Stomach smooth muscle (tissue), 2 donors: Measurements from ENCODE around the gene KMT2B.

Source experiments
- H3K27ac ChIP-seq: one replicate; pipeline ENCODE4 v1.7.0; 2013; ENCODE audit warnings: mild to moderate bottlenecking, low read length, inconsistent platforms
- H3K27me3 ChIP-seq, 2 donors: one replicate each; pipeline ENCODE4 v1.7.0; 2013; ENCODE audit warnings: low read length in 2 of 2; ENCODE audit not compliant: insufficient read depth in 2 of 2, control insufficient read depth in 1 of 2
- H3K36me3 ChIP-seq, 2 donors: one replicate each; pipeline ENCODE4 v1.7.0; 2013; ENCODE audit warnings: low read length in 2 of 2; ENCODE audit not compliant: control insufficient read depth in 2 of 2, insufficient read depth in 2 of 2
- H3K4me1 ChIP-seq: one replicate; pipeline ENCODE4 v1.7.0; 2013; ENCODE audit warnings: low read length; ENCODE audit not compliant: control insufficient read depth, insufficient read depth
- H3K4me3 ChIP-seq, 2 donors: one replicate each; pipeline ENCODE4 v1.7.0; 2013; ENCODE audit warnings: low read length in 2 of 2
- H3K9ac ChIP-seq, 2 donors: one replicate each; pipeline ENCODE4 v1.7.0; 2013; ENCODE audit warnings: low read length in 2 of 2, mild to moderate bottlenecking in 1 of 2
- H3K9me3 ChIP-seq, 2 donors: one replicate each; pipeline ENCODE4 v1.7.0; 2013; ENCODE audit warnings: low read length in 2 of 2; ENCODE audit not compliant: control insufficient read depth in 2 of 2
- donor health status: healthy.
- donor health status: Pancreatic carcinoma.

KMT2B gene

GRCh38 chr19:35776102-35776788, 58.4 kb downstream of the KMT2B start:
- no peaks in the 10 kb centered on the region for H3K9me3 ChIP-seq
- H3K4me1 ChIP-seq = peaks cover 21% of the 10 kb centered on the region
- peaks cover 6% of the 10 kb centered on the region in 2 donors for H3K36me3 ChIP-seq
- H3K27ac ChIP-seq = no peak overlapping the region
- no peaks in the 10 kb centered on the region for H3K27me3 ChIP-seq
- H3K9ac ChIP-seq = peak overlapping the region; percentile 55 to 57
- peak overlapping the region; percentile 55 to 80 for H3K4me3 ChIP-seq

DNA sequence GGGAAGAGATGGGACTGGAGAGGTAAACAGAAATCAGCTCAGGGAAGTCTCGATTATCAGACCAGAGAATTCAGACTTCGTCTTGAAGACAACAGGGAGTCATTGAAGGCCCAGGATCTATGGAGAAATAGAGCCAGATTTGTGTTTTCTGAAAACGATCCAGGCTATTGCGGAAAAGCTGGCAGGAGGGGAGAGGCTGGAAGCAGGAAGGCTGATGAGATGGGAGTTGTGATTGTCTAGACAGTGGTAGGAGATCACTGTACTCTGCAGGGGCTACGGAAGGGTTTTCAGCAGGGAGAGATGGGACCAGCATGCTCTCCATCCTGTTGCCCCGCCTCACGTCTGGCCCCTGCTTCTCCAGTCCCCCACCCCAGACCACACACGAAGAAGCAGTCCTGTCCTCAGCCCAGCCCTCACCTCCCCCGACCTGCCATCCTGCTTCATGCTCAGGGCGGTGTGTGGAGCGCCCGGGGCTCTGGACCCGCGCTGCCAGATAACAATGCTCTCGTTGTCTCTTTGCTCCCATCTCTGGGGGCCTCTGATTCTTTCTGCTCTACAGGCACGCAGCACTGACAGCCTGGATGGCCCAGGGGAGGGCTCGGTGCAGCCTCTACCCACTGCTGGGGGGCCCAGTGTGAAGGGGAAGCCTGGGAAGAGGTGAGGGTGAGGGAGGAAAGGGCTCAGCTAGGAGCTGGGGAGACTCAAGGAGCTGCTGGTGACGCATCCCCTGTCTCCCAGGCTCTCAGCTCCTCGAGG, 59.5 kb downstream of the KMT2B start:
- no peak overlapping the region for H3K9ac ChIP-seq
- H3K4me3 ChIP-seq = no peak overlapping the region
- H3K9me3 ChIP-seq = no peaks in the 10 kb centered on the region
- no peaks in the 10 kb centered on the region for H3K27me3 ChIP-seq
- H3K36me3 ChIP-seq = peaks cover 6 to 13% of the 10 kb centered on the region in 2 donors
- H3K27ac ChIP-seq = no peak overlapping the region
- H3K4me1 ChIP-seq = peaks cover 21% of the 10 kb centered on the region

- no peak overlapping the region for H3K9ac ChIP-seq
- no peak overlapping the region for H3K4me3 ChIP-seq
These were observed 60.2 kb downstream of the KMT2B start for GRCh38 chr19:35777961-35778360.

GRCh38 chr19:35779033-35779432, 61.2 kb downstream of the KMT2B start:
- H3K9me3 ChIP-seq = no peaks in the 10 kb centered on the region
- no peak overlapping the region for H3K4me3 ChIP-seq
- H3K27ac ChIP-seq = no peak overlapping the region
- no peaks in the 10 kb centered on the region for H3K27me3 ChIP-seq
- H3K9ac ChIP-seq = no peak overlapping the region
- H3K4me1 ChIP-seq = peaks cover 21% of the 10 kb centered on the region
- H3K36me3 ChIP-seq = peaks cover 6 to 21% of the 10 kb centered on the region in 2 donors

More at GRCh38 chr19:35777961-35778360, 60.2 kb downstream of the KMT2B start:
- H3K36me3 ChIP-seq = peaks cover 6 to 19% of the 10 kb centered on the region in 2 donors
- H3K9me3 ChIP-seq = no peaks in the 10 kb centered on the region
- no peak overlapping the region for H3K27ac ChIP-seq
- no peaks in the 10 kb centered on the region for H3K27me3 ChIP-seq
- H3K4me1 ChIP-seq = peaks cover 21% of the 10 kb centered on the region

DNA sequence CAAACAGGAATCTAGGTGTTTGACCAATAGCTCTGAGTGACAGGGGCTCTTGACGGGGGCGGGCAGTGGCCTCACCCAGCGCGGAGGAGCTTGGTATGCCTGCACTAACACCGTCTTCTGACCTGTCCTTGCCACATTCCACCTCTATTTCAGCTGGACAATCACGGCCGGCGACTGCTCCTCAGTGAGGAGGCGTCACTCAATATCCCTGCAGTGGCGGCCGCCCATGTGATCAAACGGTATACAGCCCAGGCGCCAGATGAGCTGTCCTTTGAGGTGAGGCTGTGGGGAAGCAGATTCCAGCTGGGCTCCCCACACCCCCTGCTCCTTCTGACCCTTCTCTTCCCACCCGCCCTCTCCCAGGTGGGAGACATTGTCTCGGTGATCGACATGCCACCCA, 62.3 kb downstream of the KMT2B start:
- Histone ChIP-seq H3K36me3 (peaks cover 6 to 21% of the 10 kb centered on the region in 2 donors), H3K27ac (no peak overlapping the region), H3K27me3 (no peaks in the 10 kb centered on the region), H3K4me3 (no peak overlapping the region), H3K9ac (no peak overlapping the region), H3K9me3 (no peaks in the 10 kb centered on the region), H3K4me1 (peaks cover 13% of the 10 kb centered on the region)

GRCh38 chr19:35780717-35781116, 62.9 kb downstream of the KMT2B start:
- no peaks in the 10 kb centered on the region for H3K27me3 ChIP-seq
- H3K27ac ChIP-seq = no peak overlapping the region
- H3K36me3 ChIP-seq = peaks cover 6 to 21% of the 10 kb centered on the region in 2 donors
- H3K9me3 ChIP-seq = no peaks in the 10 kb centered on the region
- peaks cover 12% of the 10 kb centered on the region for H3K4me1 ChIP-seq
- H3K9ac ChIP-seq = no peak overlapping the region
- no peak overlapping the region for H3K4me3 ChIP-seq

DNA sequence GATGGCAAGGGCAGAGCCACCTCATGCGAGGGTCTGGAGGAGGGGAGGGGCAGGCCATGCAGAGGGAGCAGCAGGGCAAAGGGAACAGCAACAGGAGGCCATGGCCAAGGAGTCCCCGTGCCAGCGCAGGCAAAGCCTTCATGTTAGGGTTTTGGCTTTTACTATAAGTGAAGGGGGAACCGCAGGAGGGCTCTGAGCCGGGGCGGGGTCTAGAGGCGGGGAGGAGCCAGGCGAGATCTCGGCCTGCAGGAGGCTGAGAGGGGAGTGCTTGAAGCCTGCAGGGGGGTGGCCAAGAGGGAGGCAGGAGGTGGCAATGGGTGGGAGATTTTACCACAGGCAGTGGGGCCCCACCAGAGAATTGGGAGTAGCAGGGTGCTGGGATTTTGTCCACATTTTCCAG, 63.8 kb downstream of the KMT2B start:
- Histone ChIP-seq H3K4me3 (no peak overlapping the region), H3K36me3 (peaks cover 6 to 21% of the 10 kb centered on the region in 2 donors), H3K9me3 (no peaks in the 10 kb centered on the region), H3K9ac (no peak overlapping the region), H3K4me1 (peaks cover 4% of the 10 kb centered on the region), H3K27ac (no peak overlapping the region), H3K27me3 (no peaks in the 10 kb centered on the region)

GRCh38 chr19:35782589-35782988, 64.8 kb downstream of the KMT2B start:
- Histone ChIP-seq H3K4me3 (no peak overlapping the region), H3K4me1 (no peaks in the 10 kb centered on the region), H3K27ac (no peak overlapping the region), H3K27me3 (no peaks in the 10 kb centered on the region), H3K9me3 (no peaks in the 10 kb centered on the region), H3K36me3 (peaks cover 6 to 21% of the 10 kb centered on the region in 2 donors), H3K9ac (no peak overlapping the region)

- no peak overlapping the region for H3K27ac ChIP-seq
- H3K9ac ChIP-seq = no peak overlapping the region
- H3K4me3 ChIP-seq = no peak overlapping the region
- no peaks in the 10 kb centered on the region for H3K4me1 ChIP-seq
- peaks cover 3 to 21% of the 10 kb centered on the region in 2 donors for H3K36me3 ChIP-seq
- no peaks in the 10 kb centered on the region for H3K27me3 ChIP-seq
- no peaks in the 10 kb centered on the region for H3K9me3 ChIP-seq
These were observed 65.9 kb downstream of the KMT2B start for GRCh38 chr19:35783469-35784434.

GRCh38 chr19:35784503-35785338, 66.9 kb downstream of the KMT2B start:
- Histone ChIP-seq H3K9ac (no peak overlapping the region), H3K4me1 (no peaks in the 10 kb centered on the region), H3K4me3 (no peak overlapping the region), H3K36me3 (peaks cover 0 to 17% of the 10 kb centered on the region in 2 donors), H3K9me3 (no peaks in the 10 kb centered on the region), H3K27me3 (no peaks in the 10 kb centered on the region), H3K27ac (no peak overlapping the region)
